ENCODE measurements around the gene BUB3. TPM values are rescaled to one million over a fixed set of nuclear protein-coding genes. Genes with fewer than 3 reads are reported as not detected.

Gene BUB3
- total RNA-seq, 1 donor from 2014 or later = 36.5 TPM

GRCh38 chr10:123200531-123200930 is 46.3 kb downstream of the BUB3 start:
- no peak overlapping the region for H3K9ac ChIP-seq (ENCODE audit: low read depth in 1 of 3, low read length in 3 of 3)

DNA sequence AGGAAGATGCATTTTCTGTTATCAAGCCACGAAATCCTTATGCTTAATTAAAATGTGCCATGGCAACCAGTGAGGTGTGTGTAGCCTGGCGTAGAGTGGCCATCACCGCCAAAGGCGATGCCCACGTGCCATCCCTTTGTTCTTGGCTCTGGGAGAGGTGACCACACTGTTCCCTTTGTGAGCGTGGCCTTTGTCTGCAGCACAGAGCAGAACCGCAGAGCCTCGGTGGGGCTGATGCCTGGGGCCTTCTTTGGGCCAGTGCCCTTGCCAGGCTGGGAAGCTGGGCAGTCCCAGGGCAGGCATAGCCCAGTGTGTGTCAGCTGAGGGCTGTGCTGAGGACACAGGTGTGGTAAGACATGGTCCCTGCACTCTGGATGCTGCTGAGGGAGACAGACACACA is 48.3 kb downstream of the BUB3 start:
- Histone ChIP-seq H3K36me3 (ENCODE audit: control insufficient read depth in 3 of 3, insufficient read depth in 3 of 3, low read length in 3 of 3) (no peaks in the 10 kb centered on the region), H3K4me3 (ENCODE audit: low read length in 3 of 3) (no peak overlapping the region), H3K27ac (ENCODE audit: low read depth, low read length) (no peak overlapping the region), H3K9ac (ENCODE audit: low read depth in 1 of 3, low read length in 3 of 3) (no peak overlapping the region), H3K4me1 (ENCODE audit: control insufficient read depth in 3 of 3, insufficient read depth in 3 of 3, low read length in 3 of 3) (no peaks in the 10 kb centered on the region), H3K27me3 (ENCODE audit: control insufficient read depth in 3 of 3, insufficient read depth in 3 of 3, low read length in 3 of 3) (no peaks in the 10 kb centered on the region), H3K9me3 (ENCODE audit: control insufficient read depth in 3 of 3, low read length in 3 of 3) (no peaks in the 10 kb centered on the region)

More at GRCh38 chr10:123200531-123200930, 46.3 kb downstream of the BUB3 start:
- H3K4me3 ChIP-seq (ENCODE audit: low read length in 3 of 3) = no peak overlapping the region
- H3K9me3 ChIP-seq (ENCODE audit: control insufficient read depth in 3 of 3, low read length in 3 of 3) = no peaks in the 10 kb centered on the region
- no peak overlapping the region for H3K27ac ChIP-seq (ENCODE audit: low read depth, low read length)
- H3K27me3 ChIP-seq (ENCODE audit: control insufficient read depth in 3 of 3, insufficient read depth in 3 of 3, low read length in 3 of 3) = no peaks in the 10 kb centered on the region
- H3K4me1 ChIP-seq (ENCODE audit: control insufficient read depth in 3 of 3, insufficient read depth in 3 of 3, low read length in 3 of 3) = no peaks in the 10 kb centered on the region
- H3K36me3 ChIP-seq (ENCODE audit: control insufficient read depth in 3 of 3, insufficient read depth in 3 of 3, low read length in 3 of 3) = no peaks in the 10 kb centered on the region

DNA sequence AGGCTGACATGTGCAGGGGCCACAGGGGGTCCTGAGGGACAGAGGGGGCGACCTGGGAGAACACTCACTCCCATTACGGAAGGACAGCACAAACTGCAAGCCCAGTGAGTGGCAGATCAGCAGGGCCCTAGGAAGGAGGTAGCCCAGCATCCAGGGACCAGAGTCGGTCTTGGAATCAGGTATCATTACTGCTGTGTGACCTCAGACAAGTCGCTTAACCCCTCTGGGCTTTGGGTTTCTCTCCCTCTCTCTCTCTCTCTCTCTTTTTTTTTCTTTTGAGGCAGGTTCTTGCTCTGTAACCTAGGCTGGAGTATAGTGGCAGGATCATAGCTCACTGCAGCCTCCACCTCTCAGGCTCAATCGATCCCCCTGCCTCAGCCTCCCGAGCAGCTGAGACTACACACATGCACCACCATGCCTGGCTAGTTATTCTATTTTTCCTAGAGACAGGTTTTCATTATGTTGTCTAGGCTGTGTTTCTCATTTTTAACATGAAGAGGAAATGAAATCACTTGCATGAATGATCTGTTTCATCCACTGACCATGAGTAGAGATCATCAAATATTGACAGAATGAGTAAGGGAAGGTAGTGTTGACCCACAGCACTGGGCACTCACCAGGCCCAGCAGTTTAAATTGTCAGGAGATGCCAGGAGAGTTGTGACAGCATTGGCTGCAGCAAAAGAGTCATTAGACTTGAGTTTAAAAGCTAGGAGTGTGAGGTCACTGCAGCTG is 49.4 kb downstream of the BUB3 start:
- H3K36me3 ChIP-seq (ENCODE audit: control insufficient read depth in 3 of 3, insufficient read depth in 3 of 3, low read length in 3 of 3) = peaks cover 0 to 2% (median 0%) of the 10 kb centered on the region in 3 donors
- H3K9ac ChIP-seq (ENCODE audit: low read depth in 1 of 3, low read length in 3 of 3) = no peak overlapping the region

GRCh38 chr10:123204127-123204461 is 49.9 kb downstream of the BUB3 start:
- H3K9me3 ChIP-seq (ENCODE audit: control insufficient read depth in 3 of 3, low read length in 3 of 3) = peaks cover 0 to 6% (median 0%) of the 10 kb centered on the region in 3 donors
- H3K36me3 ChIP-seq (ENCODE audit: control insufficient read depth in 3 of 3, insufficient read depth in 3 of 3, low read length in 3 of 3) = peaks cover 0 to 3% (median 0%) of the 10 kb centered on the region in 3 donors

More for the DNA sequence above, 49.4 kb downstream of the BUB3 start:
- Histone ChIP-seq H3K4me1 (ENCODE audit: control insufficient read depth in 3 of 3, insufficient read depth in 3 of 3, low read length in 3 of 3) (no peaks in the 10 kb centered on the region), H3K4me3 (ENCODE audit: low read length in 3 of 3) (no peak overlapping the region), H3K27ac (ENCODE audit: low read depth, low read length) (no peak overlapping the region), H3K27me3 (ENCODE audit: control insufficient read depth in 3 of 3, insufficient read depth in 3 of 3, low read length in 3 of 3) (no peaks in the 10 kb centered on the region), H3K9me3 (ENCODE audit: control insufficient read depth in 3 of 3, low read length in 3 of 3) (peaks cover 0 to 6% (median 0%) of the 10 kb centered on the region in 3 donors)

DNA sequence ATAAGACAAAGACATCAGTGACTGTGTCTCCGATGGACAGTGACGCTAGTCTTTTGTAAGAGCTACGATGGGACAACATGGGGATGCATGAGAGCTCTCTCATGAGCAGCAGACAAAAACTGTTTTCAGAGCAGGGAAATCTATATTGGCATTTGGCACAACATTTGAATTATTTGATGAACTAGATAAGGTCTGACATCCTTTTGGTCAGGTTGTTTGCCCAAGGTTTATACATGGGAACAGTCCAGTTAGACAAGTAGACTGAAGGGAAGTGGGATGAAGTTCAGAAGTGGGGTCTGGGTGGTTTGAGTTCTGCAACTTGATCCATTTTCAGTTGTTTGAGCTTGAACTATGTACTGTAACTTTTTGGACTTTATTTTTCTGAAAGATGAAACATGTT is 50.8 kb downstream of the BUB3 start:
- no peak overlapping the region for H3K9ac ChIP-seq (ENCODE audit: low read depth in 1 of 3, low read length in 3 of 3)
- H3K27ac ChIP-seq (ENCODE audit: low read depth, low read length) = no peak overlapping the region
- H3K36me3 ChIP-seq (ENCODE audit: control insufficient read depth in 3 of 3, insufficient read depth in 3 of 3, low read length in 3 of 3) = peaks cover 0 to 3% (median 0%) of the 10 kb centered on the region in 3 donors
- no peaks in the 10 kb centered on the region for H3K4me1 ChIP-seq (ENCODE audit: control insufficient read depth in 3 of 3, insufficient read depth in 3 of 3, low read length in 3 of 3)
- H3K4me3 ChIP-seq (ENCODE audit: low read length in 3 of 3) = no peak overlapping the region
- H3K27me3 ChIP-seq (ENCODE audit: control insufficient read depth in 3 of 3, insufficient read depth in 3 of 3, low read length in 3 of 3) = no peaks in the 10 kb centered on the region
- peaks cover 0 to 6% (median 0%) of the 10 kb centered on the region in 3 donors for H3K9me3 ChIP-seq (ENCODE audit: control insufficient read depth in 3 of 3, low read length in 3 of 3)

More at GRCh38 chr10:123204127-123204461, 49.9 kb downstream of the BUB3 start:
- Histone ChIP-seq H3K9ac (ENCODE audit: low read depth in 1 of 3, low read length in 3 of 3) (no peak overlapping the region), H3K27me3 (ENCODE audit: control insufficient read depth in 3 of 3, insufficient read depth in 3 of 3, low read length in 3 of 3) (no peaks in the 10 kb centered on the region), H3K4me3 (ENCODE audit: low read length in 3 of 3) (no peak overlapping the region), H3K27ac (ENCODE audit: low read depth, low read length) (no peak overlapping the region), H3K4me1 (ENCODE audit: control insufficient read depth in 3 of 3, insufficient read depth in 3 of 3, low read length in 3 of 3) (no peaks in the 10 kb centered on the region)

GRCh38 chr10:123212063-123212462 is 57.9 kb downstream of the BUB3 start:
- Histone ChIP-seq H3K4me1 (ENCODE audit: control insufficient read depth in 3 of 3, insufficient read depth in 3 of 3, low read length in 3 of 3) (no peaks in the 10 kb centered on the region), H3K4me3 (ENCODE audit: low read length in 3 of 3) (no peak overlapping the region), H3K9ac (ENCODE audit: low read depth in 1 of 3, low read length in 3 of 3) (no peak overlapping the region), H3K27ac (ENCODE audit: low read depth, low read length) (no peak overlapping the region), H3K9me3 (ENCODE audit: control insufficient read depth in 3 of 3, low read length in 3 of 3) (peaks cover 0 to 9% (median 5%) of the 10 kb centered on the region in 3 donors), H3K36me3 (ENCODE audit: control insufficient read depth in 3 of 3, insufficient read depth in 3 of 3, low read length in 3 of 3) (peaks cover 0 to 3% (median 0%) of the 10 kb centered on the region in 3 donors), H3K27me3 (ENCODE audit: control insufficient read depth in 3 of 3, insufficient read depth in 3 of 3, low read length in 3 of 3) (no peaks in the 10 kb centered on the region)

DNA sequence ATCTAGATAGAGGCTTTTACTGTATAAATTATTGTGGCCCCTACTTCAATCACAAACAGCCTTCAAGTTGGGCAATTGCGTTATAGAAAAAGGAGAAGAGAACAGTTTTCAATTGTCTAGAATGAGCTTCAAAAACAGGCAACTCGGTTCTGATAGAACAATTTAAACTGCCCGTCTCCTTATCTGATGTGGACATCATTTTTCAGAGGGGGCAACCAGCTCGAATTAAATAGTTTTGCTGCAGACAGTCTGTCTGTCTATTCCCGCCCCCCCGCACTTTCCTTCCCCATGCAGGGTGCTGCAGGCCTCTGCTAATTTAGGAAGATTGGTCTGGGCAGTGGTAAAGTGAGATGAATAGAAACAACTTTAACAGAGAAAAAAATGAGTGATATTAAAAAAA is 58.4 kb downstream of the BUB3 start:
- H3K36me3 ChIP-seq (ENCODE audit: control insufficient read depth in 3 of 3, insufficient read depth in 3 of 3, low read length in 3 of 3) = peaks cover 0 to 3% (median 0%) of the 10 kb centered on the region in 3 donors

GRCh38 chr10:123213192-123213591 is 59.0 kb downstream of the BUB3 start:
- Histone ChIP-seq H3K27me3 (ENCODE audit: control insufficient read depth in 3 of 3, insufficient read depth in 3 of 3, low read length in 3 of 3) (no peaks in the 10 kb centered on the region), H3K9me3 (ENCODE audit: control insufficient read depth in 3 of 3, low read length in 3 of 3) (peaks cover 0 to 7% (median 5%) of the 10 kb centered on the region in 3 donors), H3K4me1 (ENCODE audit: control insufficient read depth in 3 of 3, insufficient read depth in 3 of 3, low read length in 3 of 3) (no peaks in the 10 kb centered on the region)

More for the DNA sequence above, 58.4 kb downstream of the BUB3 start:
- Histone ChIP-seq H3K27me3 (ENCODE audit: control insufficient read depth in 3 of 3, insufficient read depth in 3 of 3, low read length in 3 of 3) (no peaks in the 10 kb centered on the region), H3K9ac (ENCODE audit: low read depth in 1 of 3, low read length in 3 of 3) (no peak overlapping the region), H3K4me3 (ENCODE audit: low read length in 3 of 3) (no peak overlapping the region), H3K9me3 (ENCODE audit: control insufficient read depth in 3 of 3, low read length in 3 of 3) (peaks cover 0 to 9% (median 5%) of the 10 kb centered on the region in 3 donors), H3K4me1 (ENCODE audit: control insufficient read depth in 3 of 3, insufficient read depth in 3 of 3, low read length in 3 of 3) (no peaks in the 10 kb centered on the region), H3K27ac (ENCODE audit: low read depth, low read length) (no peak overlapping the region)

More at GRCh38 chr10:123213192-123213591, 59.0 kb downstream of the BUB3 start:
- Histone ChIP-seq H3K4me3 (ENCODE audit: low read length in 3 of 3) (no peak overlapping the region), H3K36me3 (ENCODE audit: control insufficient read depth in 3 of 3, insufficient read depth in 3 of 3, low read length in 3 of 3) (peaks cover 0 to 3% (median 0%) of the 10 kb centered on the region in 3 donors), H3K9ac (ENCODE audit: low read depth in 1 of 3, low read length in 3 of 3) (no peak overlapping the region), H3K27ac (ENCODE audit: low read depth, low read length) (no peak overlapping the region)

Other genes with a start within 250 kb of the BUB3 start
- not detected for gene FAM24A, start 243.8 kb upstream of the BUB3 start, total RNA-seq
- 12.5 TPM for gene C10orf88, start 200.2 kb upstream of the BUB3 start, total RNA-seq
- gene PSTK, start 174.0 kb upstream of the BUB3 start, total RNA-seq = 5.7 TPM
- 4.7 TPM for gene IKZF5, start 145.6 kb upstream of the BUB3 start, total RNA-seq
- gene ACADSB, start 145.4 kb upstream of the BUB3 start, total RNA-seq = 6.8 TPM
- gene HMX3, start 18.4 kb upstream of the BUB3 start, total RNA-seq = not detected
- not detected for gene HMX2, start 6.3 kb upstream of the BUB3 start, total RNA-seq